ENCODE results near the gene MMP7. TPM values are rescaled to one million over a fixed set of nuclear protein-coding genes. Genes with fewer than 3 reads are reported as not detected.
"Not testable (repeated sequence)": the region's sequence is repeated elsewhere in the genome, so short reads cannot be mapped to it uniquely, and the experiment has no call there.

Gene MMP7
- total RNA-seq, 1 donor from 2014 or later, result not detected

- H3K27me3 Mint-ChIP-seq (ENCODE audit: unreplicated experiment), result peaks cover 10% of the 10 kb centered on the region
- H3K9me3 Mint-ChIP-seq (ENCODE audit: unreplicated experiment), result no peaks in the 10 kb centered on the region
- no peak for TF ChIP-seq CTCF (IDR thresholded peaks at IDR 0.05)
- no peaks in the 10 kb centered on the region for H3K4me1 Mint-ChIP-seq (ENCODE audit: unreplicated experiment)
- DNase-seq (ENCODE audit: extremely low spot score, unreplicated experiment), result no peak
- H3K27ac Mint-ChIP-seq (ENCODE audit: unreplicated experiment), result no peak overlapping the region
- no peak overlapping the region for H3K4me3 Mint-ChIP-seq (ENCODE audit: unreplicated experiment)
- no peaks in the 10 kb centered on the region for H3K36me3 Mint-ChIP-seq (ENCODE audit: unreplicated experiment)
These were observed 12.9 kb downstream of the MMP7 start for GRCh38 chr11:102517670-102518069.

- peaks cover 10% of the 10 kb centered on the region for H3K27me3 Mint-ChIP-seq (ENCODE audit: unreplicated experiment)
- H3K4me1 Mint-ChIP-seq (ENCODE audit: unreplicated experiment), result no peaks in the 10 kb centered on the region
- no peak for DNase-seq (ENCODE audit: extremely low spot score, unreplicated experiment)
- H3K36me3 Mint-ChIP-seq (ENCODE audit: unreplicated experiment), result no peaks in the 10 kb centered on the region
- H3K9me3 Mint-ChIP-seq (ENCODE audit: unreplicated experiment), result no peaks in the 10 kb centered on the region
- H3K27ac Mint-ChIP-seq (ENCODE audit: unreplicated experiment), result no peak overlapping the region
- TF ChIP-seq CTCF (IDR thresholded peaks at IDR 0.05), result no peak
- H3K4me3 Mint-ChIP-seq (ENCODE audit: unreplicated experiment), result no peak overlapping the region
These were observed 14.4 kb downstream of the MMP7 start for GRCh38 chr11:102516179-102516578.

- no peaks in the 10 kb centered on the region for H3K27me3 Mint-ChIP-seq (ENCODE audit: unreplicated experiment)
- DNase-seq (ENCODE audit: extremely low spot score, unreplicated experiment), result no peak
- no peak overlapping the region for H3K4me3 Mint-ChIP-seq (ENCODE audit: unreplicated experiment)
- H3K27ac Mint-ChIP-seq (ENCODE audit: unreplicated experiment), result no peak overlapping the region
- H3K9me3 Mint-ChIP-seq (ENCODE audit: unreplicated experiment), result no peaks in the 10 kb centered on the region
- TF ChIP-seq CTCF (IDR thresholded peaks at IDR 0.05), result no peak
- H3K4me1 Mint-ChIP-seq (ENCODE audit: unreplicated experiment), result no peaks in the 10 kb centered on the region
- no peaks in the 10 kb centered on the region for H3K36me3 Mint-ChIP-seq (ENCODE audit: unreplicated experiment)
These were observed 16.7 kb downstream of the MMP7 start for GRCh38 chr11:102513869-102514268.

- peaks cover 2% of the 10 kb centered on the region for H3K27me3 Mint-ChIP-seq (ENCODE audit: unreplicated experiment)
- H3K27ac Mint-ChIP-seq (ENCODE audit: unreplicated experiment), result no peak overlapping the region
- H3K9me3 Mint-ChIP-seq (ENCODE audit: unreplicated experiment), result no peaks in the 10 kb centered on the region
- H3K4me1 Mint-ChIP-seq (ENCODE audit: unreplicated experiment), result no peaks in the 10 kb centered on the region
- no peak for TF ChIP-seq CTCF (IDR thresholded peaks at IDR 0.05)
- no peak for DNase-seq (ENCODE audit: extremely low spot score, unreplicated experiment)
- no peaks in the 10 kb centered on the region for H3K36me3 Mint-ChIP-seq (ENCODE audit: unreplicated experiment)
- H3K4me3 Mint-ChIP-seq (ENCODE audit: unreplicated experiment), result no peak overlapping the region
These were observed 20.0 kb downstream of the MMP7 start for GRCh38 chr11:102510439-102511135.

- H3K4me3 Mint-ChIP-seq (ENCODE audit: unreplicated experiment); H3K9me3 Mint-ChIP-seq (ENCODE audit: unreplicated experiment); H3K36me3 Mint-ChIP-seq (ENCODE audit: unreplicated experiment); H3K4me1 Mint-ChIP-seq (ENCODE audit: unreplicated experiment); H3K27ac Mint-ChIP-seq (ENCODE audit: unreplicated experiment); DNase-seq (ENCODE audit: extremely low spot score, unreplicated experiment); H3K27me3 Mint-ChIP-seq (ENCODE audit: unreplicated experiment): not testable (repeated sequence)
These were observed 27.7 kb downstream of the MMP7 start for GRCh38 chr11:102502831-102503230.

Data from osteocyte (in vitro differentiated cells).